Testis (tissue), 5 donors: Measurements from ENCODE around the gene NANOG. TPM values are rescaled to one million over a fixed set of nuclear protein-coding genes. Genes with fewer than 3 reads are reported as not detected.
"Not testable (repeated sequence)": the region's sequence is repeated elsewhere in the genome, so short reads cannot be mapped to it uniquely, and the experiment has no call there.

Experiments
- DNase-seq: peaks from one replicate; pipeline ENCODE4 v3.0.0-alpha.2; 2019
- H3K27ac ChIP-seq, 2 donors: fragments of 200-600 bp; sonication (generic); one replicate each; pipeline ENCODE4 v1.5.1; 2019
- H3K27me3 ChIP-seq: fragments of 200-600 bp; sonication (generic); one replicate; pipeline ENCODE4 v1.5.1; 2019
- H3K36me3 ChIP-seq: fragments of 200-600 bp; sonication (generic); one replicate; pipeline ENCODE4 v1.5.1; 2017; ENCODE audit warnings: low read depth; ENCODE audit errors: missing control alignments
- H3K4me1 ChIP-seq: fragments of 200-600 bp; sonication (generic); one replicate; pipeline ENCODE4 v1.5.1; 2019
- H3K4me3 ChIP-seq, 2 donors: fragments of 200-600 bp; sonication (generic); one replicate each; pipeline ENCODE4 v1.5.1; 2017 to 2019
- H3K9me3 ChIP-seq: fragments of 200-600 bp; sonication (generic); one replicate; pipeline ENCODE4 v1.5.1; 2017
- CTCF ChIP-seq, 3 experiments: fragments of 450-650 bp in 2 of 3; fragments of 200-600 bp in 1 of 3; sonication (generic) in 1 of 3; IDR thresholded peaks; one replicate each; pipeline ENCODE4 v1.5.1; 2016 to 2019; ENCODE audit warnings: antibody characterized with exemption in 3 of 3, mild to moderate bottlenecking in 2 of 3, moderate library complexity in 1 of 3
- POLR2A ChIP-seq: fragments of 450-650 bp; IDR thresholded peaks from one replicate; pipeline ENCODE4 v1.6.1; 2017; ENCODE audit warnings: antibody characterized with exemption, mild to moderate bottlenecking, moderate library complexity
- WGBS, 2 donors: methylation state at CpG; one replicate each; pipeline ENCODE4 v1.1.5; 2018; 5-methylcytosine and 5-hydroxymethylcytosine counted together
- intact Hi-C: fragments of 100-400 bp; cut with DNase I; formaldehyde crosslinking; loops from one replicate; pipeline ENCODE4 v1.15.1; 2023; ENCODE audit warnings: low total_unique reads
- long read RNA-seq, 2 donors: transcript quantifications; one replicate each; lab custom pipeline, GENCODE V29; 2026
- polyA plus RNA-seq: library from polyadenylated mRNA; stranded (reverse); fragments of 350-450 nt; fragmentation: Illumina TruSeq; extraction: RNeasy Lipid Tissue Mini Kit (QIAGEN cat#74804); gene quantifications from one replicate; pipeline ENCODE4 v1.2.3, GENCODE V29; 2014; ENCODE audit warnings: low read depth, low replicate concordance; ENCODE audit not compliant: insufficient read depth
- total RNA-seq, 2 donors: library from RNA; depleted of rRNA; stranded (reverse); fragments of >200 nt; gene quantifications; one replicate each; pipeline ENCODE4 v1.2.3, GENCODE V29; 2016

NANOG gene
- total RNA-seq (1 to 10 TPM in 1 of 2 donors, under 1 TPM in 1; 0.50 to 1.1 TPM), polyA plus RNA-seq (0.29 TPM)
- long read RNA-seq, donor 1, full-length matches to known transcripts, result 1 of 10 reads
- long read RNA-seq, donor 1, partial matches to known transcripts, result 9 of 10 reads
- long read RNA-seq, donor 1, other reads (novel, unspliced or antisense), result 0 of 10 reads
- long read RNA-seq, donor 2, full-length matches to known transcripts, result 2 of 7 reads
- long read RNA-seq, donor 2, partial matches to known transcripts, result 5 of 7 reads
- long read RNA-seq, donor 2, other reads (novel, unspliced or antisense), result 0 of 7 reads

- H3K4me1 ChIP-seq, H3K27ac ChIP-seq, intact Hi-C loops, H3K4me3 ChIP-seq, H3K27me3 ChIP-seq, DNase-seq, H3K36me3 ChIP-seq, H3K9me3 ChIP-seq: not testable (repeated sequence)
- WGBS, 2 donors, result 82 to 90% methylated on average over 13 of the region's 13 CpGs
These were observed at the start of gene NANOG for GRCh38 chr12:7788884-7789528. NANOG (plus strand) TSS chr12:7789402; CDS start chr12:7789615, 213 bp downstream.

GRCh38 chr12:7747246-7747645, 42.0 kb upstream of the NANOG start, which contains the start of gene CLEC4C:
CLEC4C (minus strand) TSS chr12:7747375; CDS start chr12:7747348, 27 bp downstream.
- no peaks in the 10 kb centered on the region for H3K4me1 ChIP-seq
- H3K36me3 ChIP-seq, result no peaks in the 10 kb centered on the region
- no peaks in the 10 kb centered on the region for H3K27me3 ChIP-seq
- no peak within 1 kb of the TSS for H3K4me3 ChIP-seq
- DNase-seq, result no peak
- H3K9me3 ChIP-seq, result no peaks in the 10 kb centered on the region
- TF ChIP-seq POLR2A (no peak), CTCF (IDR thresholded peaks at IDR 0.05) (no peak)
- WGBS, 2 donors, result 73 to 83% methylated on average over 5 of the region's 5 CpGs
- intact Hi-C loops, result no loop called here
- no peak within 1 kb of the TSS for H3K27ac ChIP-seq

- DNase-seq, result no peak
- Histone ChIP-seq H3K36me3 (no peaks in the 10 kb centered on the region), H3K27me3 (no peaks in the 10 kb centered on the region), H3K9me3 (no peaks in the 10 kb centered on the region), H3K27ac (no peak overlapping the region), H3K4me3 (no peak overlapping the region), H3K4me1 (no peaks in the 10 kb centered on the region)
- 18 to 47% methylated on average over 4 of the region's 4 CpGs for WGBS, 2 donors
- TF ChIP-seq POLR2A (no peak), CTCF (IDR thresholded peaks at IDR 0.05) (no peak)
- intact Hi-C loops, result no loop called here
These were observed 40.4 kb upstream of the NANOG start for GRCh38 chr12:7748852-7749251.

GRCh38 chr12:7749442-7749841, 39.8 kb upstream of the NANOG start:
- Histone ChIP-seq H3K36me3 (no peaks in the 10 kb centered on the region), H3K4me3 (no peak overlapping the region), H3K27ac (no peak overlapping the region), H3K27me3 (no peaks in the 10 kb centered on the region), H3K9me3 (no peaks in the 10 kb centered on the region), H3K4me1 (no peaks in the 10 kb centered on the region)
- TF ChIP-seq POLR2A, result no peak
- no peak for TF ChIP-seq CTCF (IDR thresholded peaks at IDR 0.05)
- intact Hi-C loops, result no loop called here
- 84 to 87% methylated on average over 8 of the region's 8 CpGs for WGBS, 2 donors
- DNase-seq, result no peak

GRCh38 chr12:7750350-7750749, 38.9 kb upstream of the NANOG start:
- 83 to 88% methylated on average over 6 of the region's 6 CpGs for WGBS, 2 donors
- H3K27me3 ChIP-seq, result no peaks in the 10 kb centered on the region
- no peaks in the 10 kb centered on the region for H3K9me3 ChIP-seq
- no peak overlapping the region for H3K27ac ChIP-seq
- DNase-seq, result no peak
- no peaks in the 10 kb centered on the region for H3K36me3 ChIP-seq
- no peak for TF ChIP-seq CTCF (IDR thresholded peaks at IDR 0.05)
- no peak overlapping the region for H3K4me3 ChIP-seq
- intact Hi-C loops, result no loop called here
- no peaks in the 10 kb centered on the region for H3K4me1 ChIP-seq
